GM12873 (cell line): ENCODE data around the gene MAST2.

ENCODE experiments used
- TF ChIP-seq, protein P1 (sequence below): IDR thresholded peaks from 2 replicates; pipeline ENCODE4 v1.5.1; 2012; ENCODE audit warnings: low read depth, mild to moderate bottlenecking, moderate library complexity, low read length, control low read depth; ENCODE audit not compliant: insufficient read depth; ENCODE audit errors: missing control alignments

Gene MAST2

GRCh38 chr1:45848714-45849113, 45.3 kb downstream of the MAST2 start:
- TF ChIP-seq, protein P1, sequence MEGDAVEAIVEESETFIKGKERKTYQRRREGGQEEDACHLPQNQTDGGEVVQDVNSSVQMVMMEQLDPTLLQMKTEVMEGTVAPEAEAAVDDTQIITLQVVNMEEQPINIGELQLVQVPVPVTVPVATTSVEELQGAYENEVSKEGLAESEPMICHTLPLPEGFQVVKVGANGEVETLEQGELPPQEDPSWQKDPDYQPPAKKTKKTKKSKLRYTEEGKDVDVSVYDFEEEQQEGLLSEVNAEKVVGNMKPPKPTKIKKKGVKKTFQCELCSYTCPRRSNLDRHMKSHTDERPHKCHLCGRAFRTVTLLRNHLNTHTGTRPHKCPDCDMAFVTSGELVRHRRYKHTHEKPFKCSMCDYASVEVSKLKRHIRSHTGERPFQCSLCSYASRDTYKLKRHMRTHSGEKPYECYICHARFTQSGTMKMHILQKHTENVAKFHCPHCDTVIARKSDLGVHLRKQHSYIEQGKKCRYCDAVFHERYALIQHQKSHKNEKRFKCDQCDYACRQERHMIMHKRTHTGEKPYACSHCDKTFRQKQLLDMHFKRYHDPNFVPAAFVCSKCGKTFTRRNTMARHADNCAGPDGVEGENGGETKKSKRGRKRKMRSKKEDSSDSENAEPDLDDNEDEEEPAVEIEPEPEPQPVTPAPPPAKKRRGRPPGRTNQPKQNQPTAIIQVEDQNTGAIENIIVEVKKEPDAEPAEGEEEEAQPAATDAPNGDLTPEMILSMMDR: no peak

- TF ChIP-seq, protein P1: no peak
Observed at GRCh38 chr1:45850017-45850416, 46.6 kb downstream of the MAST2 start.

DNA sequence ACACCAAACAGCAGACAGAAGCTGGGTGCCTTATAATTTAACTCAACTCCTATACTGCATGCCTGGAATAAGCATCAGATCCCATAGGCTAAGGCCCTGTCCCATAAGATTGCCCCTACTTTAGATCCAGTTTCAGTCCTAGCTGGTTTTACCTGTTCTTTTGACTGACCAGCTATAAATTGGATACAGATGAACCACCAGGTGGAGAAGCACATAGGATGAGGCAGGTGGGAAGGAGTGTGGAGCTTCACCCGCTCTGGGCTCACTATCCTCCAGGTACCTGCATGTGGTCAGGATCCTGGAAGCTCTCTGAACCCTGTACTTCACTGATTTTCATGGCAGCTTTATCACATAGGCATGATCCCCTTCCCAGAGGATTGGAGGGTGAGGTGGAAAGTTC, 51.3 kb downstream of the MAST2 start:
- TF ChIP-seq, protein P1: no peak

- TF ChIP-seq, protein P1: no peak
Observed at GRCh38 chr1:45857101-45857700, 53.8 kb downstream of the MAST2 start.

DNA sequence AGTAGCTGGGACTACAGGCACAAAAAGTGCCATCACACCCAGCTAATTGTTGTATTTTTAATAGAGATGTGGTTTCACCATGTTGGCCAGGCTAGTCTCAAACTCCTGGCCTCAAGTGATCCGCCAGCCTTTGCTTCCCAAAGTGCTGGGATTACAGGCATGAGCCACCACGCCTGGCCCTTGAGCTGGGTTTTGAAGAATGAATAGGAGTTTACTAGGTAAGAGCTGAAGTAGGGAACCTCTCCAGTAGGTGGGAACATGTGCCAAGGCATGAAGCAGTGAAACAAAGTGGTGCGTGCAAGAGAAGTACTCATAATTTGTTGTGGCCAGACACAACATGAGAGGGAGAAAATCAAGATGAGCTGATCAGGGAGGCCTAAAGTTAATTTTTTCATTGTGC, 55.8 kb downstream of the MAST2 start:
- TF ChIP-seq, protein P1: no peak

DNA sequence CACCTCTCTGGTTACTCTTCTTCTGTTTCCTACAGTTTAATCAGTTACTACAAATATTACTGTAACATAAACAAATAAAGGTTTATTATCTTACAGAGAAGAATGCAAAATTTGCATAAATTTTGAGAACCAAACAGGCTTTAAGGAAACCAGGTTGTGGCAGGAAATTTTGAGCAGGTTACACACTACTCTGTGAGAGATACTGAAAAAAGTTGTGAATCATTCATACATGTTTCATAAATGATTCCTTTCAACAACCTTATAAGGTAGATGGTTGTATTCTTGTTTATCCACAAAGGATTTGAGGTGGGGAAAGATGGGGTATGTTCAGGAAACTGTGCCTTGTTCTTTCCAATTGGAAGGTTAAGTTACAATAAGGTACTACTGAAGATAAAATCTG, 58.6 kb downstream of the MAST2 start:
- TF ChIP-seq, protein P1: no peak

DNA sequence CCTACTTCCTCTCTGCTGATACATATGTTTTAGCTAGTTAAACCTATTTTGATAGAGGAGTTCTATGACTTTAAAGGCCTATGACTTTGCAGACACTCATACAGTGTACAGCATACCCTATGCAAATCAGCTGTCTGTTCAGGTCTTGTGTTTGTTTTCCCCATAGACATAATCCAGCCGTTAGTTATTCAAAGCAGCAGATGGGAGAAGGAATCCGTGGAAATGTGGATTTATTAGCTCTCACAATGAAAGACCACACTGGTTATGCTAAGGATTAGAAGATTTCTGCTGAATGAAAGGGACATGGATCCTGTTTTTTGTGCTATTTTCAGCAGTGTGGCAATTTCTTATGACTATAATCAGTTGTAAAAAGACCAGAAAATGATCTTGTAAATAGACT, 59.8 kb downstream of the MAST2 start:
- TF ChIP-seq, protein P1: no peak
